GM19468 (cell line): ENCODE measurements around the gene TLCD3B.

Experiments
- ATAC-seq: cut with Tn5 transposase; IDR thresholded peaks from one replicate; pipeline ENCODE4 v1.9.1; 2021; ENCODE audit warnings: mild to moderate bottlenecking, moderate library complexity, moderate number of reproducible peaks; ENCODE audit not compliant: unreplicated experiment; ENCODE audit errors: extremely low read depth

TLCD3B gene

GRCh38 chr16:30006659-30007377 lies 24.3 kb downstream of the TLCD3B start:
- no peak for ATAC-seq

- no peak for ATAC-seq
These were observed 25.0 kb downstream of the TLCD3B start for GRCh38 chr16:30006095-30006473.

GRCh38 chr16:30005341-30006094 lies 25.6 kb downstream of the TLCD3B start:
- ATAC-seq = no peak

GRCh38 chr16:30004811-30005242 lies 26.2 kb downstream of the TLCD3B start:
- no peak for ATAC-seq

GRCh38 chr16:30004424-30004776 lies 26.7 kb downstream of the TLCD3B start:
- no peak for ATAC-seq

GRCh38 chr16:30003670-30004423 lies 27.2 kb downstream of the TLCD3B start:
- ATAC-seq = no peak

- no peak for ATAC-seq
These were observed 28.3 kb downstream of the TLCD3B start for GRCh38 chr16:30002614-30003346.

GRCh38 chr16:30000735-30001631 lies 30.1 kb downstream of the TLCD3B start:
- ATAC-seq = no peak

GRCh38 chr16:29999605-30000004 lies 31.5 kb downstream of the TLCD3B start:
- ATAC-seq = no peak

GRCh38 chr16:29996766-29997250 lies 34.3 kb downstream of the TLCD3B start:
- no peak for ATAC-seq

- peak; percentile 82 for ATAC-seq
These were observed 34.9 kb downstream of the TLCD3B start, which contains the start of gene INO80E for GRCh38 chr16:29995911-29996765. TSS of gene INO80E (plus strand) at chr16:29996241. CDS start at chr16:29996311, 70 bp downstream.

- ATAC-seq = peak; percentile 34
These were observed 35.7 kb downstream of the TLCD3B start, which contains the start of gene HIRIP3 for GRCh38 chr16:29995324-29995910. TSS of gene HIRIP3 (minus strand) at chr16:29995617. CDS start at chr16:29995605, 12 bp downstream.

GRCh38 chr16:29994600-29995323 lies 36.3 kb downstream of the TLCD3B start:
- ATAC-seq = no peak

GRCh38 chr16:29993903-29994599 lies 37.0 kb downstream of the TLCD3B start:
- ATAC-seq = no peak

GRCh38 chr16:29993191-29993902 lies 37.7 kb downstream of the TLCD3B start:
- no peak for ATAC-seq
